LNCAP (cell line): Measurements from ENCODE around the gene PER2.

Experiments
- TF ChIP-seq, protein P1 (sequence below): fragments of 450-650 bp; IDR thresholded peaks from 2 replicates; pipeline ENCODE4 v1.5.1; 2017; ENCODE audit warnings: mild to moderate bottlenecking

PER2 gene

GRCh38 chr2:238320246-238320647 is 31.8 kb upstream of the PER2 start, which contains the start of gene TRAF3IP1:
Gene TRAF3IP1, plus strand, starts transcription at chr2:238320518. Its CDS starts 145 bp downstream, at chr2:238320663.
- TF ChIP-seq, protein P1, sequence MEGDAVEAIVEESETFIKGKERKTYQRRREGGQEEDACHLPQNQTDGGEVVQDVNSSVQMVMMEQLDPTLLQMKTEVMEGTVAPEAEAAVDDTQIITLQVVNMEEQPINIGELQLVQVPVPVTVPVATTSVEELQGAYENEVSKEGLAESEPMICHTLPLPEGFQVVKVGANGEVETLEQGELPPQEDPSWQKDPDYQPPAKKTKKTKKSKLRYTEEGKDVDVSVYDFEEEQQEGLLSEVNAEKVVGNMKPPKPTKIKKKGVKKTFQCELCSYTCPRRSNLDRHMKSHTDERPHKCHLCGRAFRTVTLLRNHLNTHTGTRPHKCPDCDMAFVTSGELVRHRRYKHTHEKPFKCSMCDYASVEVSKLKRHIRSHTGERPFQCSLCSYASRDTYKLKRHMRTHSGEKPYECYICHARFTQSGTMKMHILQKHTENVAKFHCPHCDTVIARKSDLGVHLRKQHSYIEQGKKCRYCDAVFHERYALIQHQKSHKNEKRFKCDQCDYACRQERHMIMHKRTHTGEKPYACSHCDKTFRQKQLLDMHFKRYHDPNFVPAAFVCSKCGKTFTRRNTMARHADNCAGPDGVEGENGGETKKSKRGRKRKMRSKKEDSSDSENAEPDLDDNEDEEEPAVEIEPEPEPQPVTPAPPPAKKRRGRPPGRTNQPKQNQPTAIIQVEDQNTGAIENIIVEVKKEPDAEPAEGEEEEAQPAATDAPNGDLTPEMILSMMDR: no peak

- TF ChIP-seq, protein P1: no peak
Observed at GRCh38 chr2:238315031-238315595, 26.7 kb upstream of the PER2 start.

DNA sequence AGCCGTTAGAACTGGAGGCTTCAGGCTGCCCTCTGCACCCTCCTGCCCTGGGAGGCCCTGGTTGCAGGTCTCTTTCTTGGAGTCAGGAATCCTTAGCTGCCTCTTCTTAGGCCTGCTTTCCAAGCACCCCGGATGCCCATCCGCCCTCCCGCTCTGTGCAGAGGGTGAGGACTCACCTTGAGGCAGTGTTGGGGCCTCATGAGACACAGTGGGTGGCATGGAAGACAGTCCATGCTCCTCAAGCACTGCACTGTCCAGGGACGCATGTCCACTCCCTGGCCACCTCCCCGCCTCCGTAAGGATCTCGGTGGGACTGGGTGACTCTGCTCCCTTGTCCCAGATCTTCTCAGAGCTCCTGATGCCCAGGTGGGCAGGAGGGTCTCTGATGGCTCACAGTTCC is 26.2 kb upstream of the PER2 start:
- TF ChIP-seq, protein P1: no peak

DNA sequence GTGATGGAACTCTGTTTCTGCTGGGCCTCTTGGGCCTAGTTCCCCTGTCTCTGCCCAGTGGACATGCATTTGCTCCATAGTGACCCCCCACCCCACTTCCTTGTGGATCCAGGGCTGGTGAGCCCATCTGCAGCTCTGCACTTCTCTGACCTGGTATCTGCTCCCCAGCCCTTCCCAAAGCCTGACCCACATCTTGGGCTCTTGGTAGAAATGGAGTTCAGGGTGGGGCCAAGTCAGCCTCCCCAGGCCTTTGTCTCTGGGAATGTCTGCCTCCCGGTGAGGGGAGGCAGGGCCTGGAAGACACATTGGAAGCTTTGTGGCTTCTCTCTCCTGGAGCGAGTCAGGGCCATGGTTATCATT is 25.6 kb upstream of the PER2 start:
- TF ChIP-seq, protein P1: no peak

GRCh38 chr2:238313289-238313990 is 25.0 kb upstream of the PER2 start:
- TF ChIP-seq, protein P1: no peak

DNA sequence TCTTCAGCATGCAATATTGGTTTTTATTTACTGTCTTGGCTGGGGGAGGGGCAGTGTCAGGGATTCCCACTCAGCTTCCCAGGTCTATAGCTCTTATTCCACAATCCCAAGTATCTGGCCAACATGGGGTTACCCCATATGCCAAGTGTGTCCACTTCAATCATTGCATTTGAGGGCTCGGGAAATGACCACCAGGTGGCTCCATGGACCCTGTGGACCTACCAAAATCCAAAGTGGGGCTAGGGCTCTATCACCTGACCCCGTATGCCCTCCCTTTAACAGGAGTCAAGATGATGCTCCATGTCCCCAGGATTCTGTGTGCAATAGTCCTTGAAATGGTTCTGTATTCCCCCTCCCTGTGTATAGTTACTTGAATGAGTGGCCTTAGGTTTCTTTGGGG is 19.8 kb upstream of the PER2 start:
- TF ChIP-seq, protein P1: no peak

- TF ChIP-seq, protein P1: no peak
Observed at GRCh38 chr2:238306672-238306998, 18.2 kb upstream of the PER2 start.
